CD4-positive, alpha-beta T cell (primary cell): ENCODE measurements around the gene GSE1. TPM values are rescaled to one million over a fixed set of nuclear protein-coding genes. Genes with fewer than 3 reads are reported as not detected.

Source experiments
- ATAC-seq: fragments of 200-7000 bp; cut with Tn5 transposase; one replicate; pipeline ENCODE4 v1.10.0; 2022; ENCODE audit warnings: mild to moderate bottlenecking; ENCODE audit not compliant: poor library complexity
- CTCF ChIA-PET: fragments of 350-600 bp; sonication (Branson Sonifier 250); formaldehyde crosslinking; loops from one replicate; lab custom pipeline; 2021; ENCODE audit warnings: antibody characterized with exemption, inconsistent platforms; lab: Charles Lee
- POLR2A ChIA-PET: fragments of 350-600 bp; sonication (Branson Sonifier 250); formaldehyde crosslinking; loops from one replicate; lab custom pipeline; 2021; ENCODE audit warnings: antibody characterized with exemption, inconsistent platforms; lab: Charles Lee
- DNase-seq, 14 experiments: peaks; one replicate each; pipeline ENCODE4 v3.0.0-alpha.2; 2013 to 2020; ENCODE audit warnings: mixed read lengths in 2 of 14
- H3K27ac ChIP-seq, 2 donors: one replicate each; pipeline versions ENCODE4 v1.5.1 to v1.7.0; 2013; ENCODE audit warnings: low read length in 2 of 2, low read depth in 1 of 2, mild to moderate bottlenecking in 1 of 2
- H3K27me3 ChIP-seq, 2 experiments: 1 replicate in 1 of 2; 2 replicates in 1 of 2; pipeline versions ENCODE4 v1.6.1 to v1.7.0; 2013; ENCODE audit warnings: low read length in 2 of 2, control low read depth in 1 of 2, mild to moderate bottlenecking in 1 of 2, moderate library complexity in 1 of 2; ENCODE audit not compliant: insufficient read depth in 2 of 2, control insufficient read depth in 1 of 2
- H3K36me3 ChIP-seq: one replicate; pipeline ENCODE4 v1.6.1; 2013; ENCODE audit warnings: low read length, control low read depth; ENCODE audit not compliant: insufficient read depth
- H3K4me1 ChIP-seq: one replicate; pipeline ENCODE4 v1.6.1; 2013; ENCODE audit warnings: low read length, control low read depth; ENCODE audit not compliant: insufficient read depth
- H3K4me3 ChIP-seq: one replicate; pipeline ENCODE4 v1.5.1; 2013; ENCODE audit warnings: mild to moderate bottlenecking, low read length, moderate library complexity
- H3K9me3 ChIP-seq, 2 experiments: 1 replicate in 1 of 2; 2 replicates in 1 of 2; pipeline versions ENCODE4 v1.6.1 to v1.7.0; 2013; ENCODE audit warnings: low read length in 2 of 2, mild to moderate bottlenecking in 2 of 2, control low read depth in 1 of 2, moderate library complexity in 1 of 2; ENCODE audit not compliant: control insufficient read depth in 1 of 2, insufficient read depth in 1 of 2
- H3K27ac Mint-ChIP-seq: one replicate; pipeline ENCODE4 v1.8.0; 2020; ENCODE audit warnings: mixed read lengths
- H3K27me3 Mint-ChIP-seq: one replicate; pipeline ENCODE4 v1.8.0; 2021; ENCODE audit warnings: mixed read lengths
- H3K36me3 Mint-ChIP-seq: one replicate; pipeline ENCODE4 v1.8.0; 2021; ENCODE audit warnings: low read depth, mixed read lengths
- H3K4me1 Mint-ChIP-seq: one replicate; pipeline ENCODE4 v1.8.0; 2021; ENCODE audit warnings: low read depth, mixed read lengths
- H3K4me3 Mint-ChIP-seq: one replicate; pipeline ENCODE4 v1.8.0; 2020; ENCODE audit warnings: mild to moderate bottlenecking, mixed read lengths
- H3K9me3 Mint-ChIP-seq: one replicate; pipeline ENCODE4 v1.8.0; 2020; ENCODE audit warnings: mixed read lengths
- CTCF ChIP-seq: fragments of 200-600 bp; IDR thresholded peaks from one replicate; pipeline ENCODE4 v1.8.0; 2022; ENCODE audit warnings: antibody characterized with exemption, mild to moderate bottlenecking
- intact Hi-C, 2 experiments: fragments of 100-400 bp; cut with DNase I in 1 of 2; cut with micrococcal nuclease in 1 of 2; formaldehyde crosslinking; loops; one replicate each; pipeline versions ENCODE4 v1.15.1 to v1.9.0; 2023 to 2025; cut with DNase I, micrococcal nuclease
- total RNA-seq, 174 experiments: library from RNA in 2 of 174; stranded (reverse) in 2 of 174; gene quantifications; one replicate each; pipeline ENCODE4 v1.2.3 and lab custom pipeline; 2021 to 2026

The GSE1 gene
- total RNA-seq, 2 experiments from 2014 or later: 11.7 to 13.7 TPM

GRCh38 chr16:85661740-85662481 lies 48.8 kb downstream of the GSE1 start:
- no peak for TF ChIP-seq CTCF
- Mint-ChIP-seq H3K27ac (no peak overlapping the region), H3K9me3 (no peaks in the 10 kb centered on the region), H3K4me3 (no peak overlapping the region), H3K36me3 (peaks cover 60% of the 10 kb centered on the region), H3K4me1 (no peaks in the 10 kb centered on the region), H3K27me3 (no peaks in the 10 kb centered on the region)
- intact Hi-C loops: no loop called here
- Histone ChIP-seq H3K4me1 (no peaks in the 10 kb centered on the region), H3K36me3 (peaks cover 74% of the 10 kb centered on the region), H3K9me3 (no peaks in the 10 kb centered on the region), H3K4me3 (no peak overlapping the region), H3K27me3 (no peaks in the 10 kb centered on the region), H3K27ac (no peak overlapping the region)
- ChIA-PET POLR2A (no interaction called here), CTCF (no interaction called here)
- ATAC-seq: no peak
- no peak for DNase-seq

GRCh38 chr16:85662482-85662812 lies 49.3 kb downstream of the GSE1 start:
- no peaks in the 10 kb centered on the region for H3K27me3 ChIP-seq
- Mint-ChIP-seq H3K4me1 (no peaks in the 10 kb centered on the region), H3K27me3 (no peaks in the 10 kb centered on the region), H3K36me3 (peaks cover 61% of the 10 kb centered on the region), H3K9me3 (no peaks in the 10 kb centered on the region), H3K4me3 (no peak overlapping the region), H3K27ac (no peak overlapping the region)
- H3K27ac ChIP-seq: no peak overlapping the region
- intact Hi-C loops: no loop called here
- POLR2A ChIA-PET: no interaction called here
- H3K4me3 ChIP-seq: no peak overlapping the region
- peaks cover 74% of the 10 kb centered on the region for H3K36me3 ChIP-seq
- no peak for ATAC-seq
- CTCF ChIA-PET: no interaction called here
- no peak for TF ChIP-seq CTCF
- H3K4me1 ChIP-seq: no peaks in the 10 kb centered on the region
- no peak for DNase-seq
- no peaks in the 10 kb centered on the region for H3K9me3 ChIP-seq

- intact Hi-C loops: no loop called here
- no peak for TF ChIP-seq CTCF
- Mint-ChIP-seq H3K4me1 (no peaks in the 10 kb centered on the region), H3K27me3 (no peaks in the 10 kb centered on the region), H3K36me3 (peaks cover 65% of the 10 kb centered on the region), H3K9me3 (no peaks in the 10 kb centered on the region), H3K27ac (no peak overlapping the region), H3K4me3 (no peak overlapping the region)
- ATAC-seq (no peak), DNase-seq (no peak)
- Histone ChIP-seq H3K27ac (no peak overlapping the region), H3K9me3 (no peaks in the 10 kb centered on the region), H3K4me3 (no peak overlapping the region), H3K36me3 (peaks cover 72% of the 10 kb centered on the region), H3K27me3 (no peaks in the 10 kb centered on the region), H3K4me1 (no peaks in the 10 kb centered on the region)
- CTCF ChIA-PET: no interaction called here
- POLR2A ChIA-PET: no interaction called here
These were observed 50.1 kb downstream of the GSE1 start for GRCh38 chr16:85662976-85663830.
